GM19395 (cell line): Measurements from ENCODE around the gene RAB6A.
A peak's percentile ranks its signal among the peaks of the same experiment; 100 is the strongest.
"Not testable (repeated sequence)": the region's sequence is repeated elsewhere in the genome, so short reads cannot be mapped to it uniquely, and the experiment has no call there.

ENCODE experiments used
- ATAC-seq: cut with Tn5 transposase; IDR thresholded peaks from one replicate; pipeline ENCODE4 v1.9.1; 2021; ENCODE audit warnings: mild to moderate bottlenecking, moderate library complexity; ENCODE audit not compliant: unreplicated experiment

Gene RAB6A

DNA sequence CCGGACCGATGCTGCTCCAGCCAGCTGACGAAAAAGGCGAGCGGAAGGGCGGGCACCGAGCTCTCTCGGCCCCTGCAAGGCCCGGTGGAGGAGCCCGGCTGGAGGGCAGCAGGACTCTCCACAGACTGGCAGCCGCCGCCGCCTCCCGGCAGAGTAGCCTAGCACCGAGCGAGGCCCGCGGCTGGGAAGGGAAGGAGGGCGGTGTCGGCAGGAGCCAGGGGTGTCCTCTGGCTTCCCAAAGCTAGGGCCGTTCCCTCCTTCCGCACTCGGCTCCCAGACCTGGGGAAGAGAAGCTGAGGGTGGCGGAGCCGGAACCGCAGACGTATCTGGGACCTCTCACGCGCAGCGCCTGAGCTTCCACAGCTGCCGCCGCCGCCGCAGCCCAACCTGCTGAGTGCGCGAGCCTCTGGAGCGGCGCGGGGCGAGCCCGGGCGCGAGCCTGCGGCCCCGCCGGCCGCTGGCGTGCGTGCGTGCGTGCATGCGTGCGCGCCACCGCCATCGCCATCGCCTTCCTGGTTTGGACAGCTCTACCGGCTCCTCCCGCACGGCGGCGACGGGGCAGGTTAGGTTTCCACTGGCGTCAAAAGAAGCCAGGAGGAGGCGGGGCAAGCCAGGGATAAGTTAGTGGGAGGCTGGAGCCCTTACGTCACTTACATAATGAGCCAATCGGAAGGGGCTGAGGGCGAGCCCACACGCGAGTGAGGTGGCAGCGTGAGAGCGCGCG lies at the start of gene RAB6A:
RAB6A (minus strand) TSS at position 396 of the 724 bp plus-strand sequence. CDS start 439 bp downstream, outside the sequence.
- peak; percentile 91 for ATAC-seq

DNA sequence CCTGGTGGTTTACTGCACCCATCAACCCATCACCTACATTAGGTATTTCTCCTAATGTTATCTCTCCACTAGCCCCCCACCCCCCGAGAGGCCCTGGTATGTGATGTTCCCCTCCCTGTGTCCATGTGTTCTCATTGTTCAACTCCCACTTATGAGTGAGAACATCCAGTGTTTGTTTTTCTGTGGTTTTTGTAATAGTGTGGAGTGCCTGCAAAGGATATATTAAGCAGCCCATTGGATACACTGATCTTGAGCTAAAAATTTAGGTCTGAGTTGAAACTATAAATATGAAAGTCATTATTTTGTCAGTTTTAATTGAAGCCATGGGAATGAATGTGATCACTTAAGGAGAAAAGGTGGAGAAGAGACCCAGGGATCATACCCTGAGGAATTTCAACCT lies 49.8 kb upstream of the RAB6A start:
- ATAC-seq = no peak

DNA sequence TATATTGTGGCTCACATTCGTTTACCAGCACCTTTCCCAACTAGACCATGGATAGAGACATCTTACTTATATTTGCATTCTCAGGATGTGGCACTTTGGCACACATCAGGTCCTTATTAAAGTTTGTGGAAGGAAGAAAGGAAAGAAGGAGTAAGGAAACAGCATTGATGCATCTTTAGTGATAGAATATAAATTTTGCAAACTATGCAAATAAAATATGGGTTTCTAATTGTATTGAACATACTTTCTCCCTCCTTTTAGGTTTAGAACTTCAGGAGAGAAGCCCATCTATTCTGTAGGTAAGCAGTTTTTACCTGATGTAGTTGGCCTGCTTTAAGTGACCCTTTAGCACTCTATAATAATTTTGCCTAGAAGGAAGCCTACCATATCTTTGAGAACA lies 47.2 kb upstream of the RAB6A start:
- no peak for ATAC-seq

DNA sequence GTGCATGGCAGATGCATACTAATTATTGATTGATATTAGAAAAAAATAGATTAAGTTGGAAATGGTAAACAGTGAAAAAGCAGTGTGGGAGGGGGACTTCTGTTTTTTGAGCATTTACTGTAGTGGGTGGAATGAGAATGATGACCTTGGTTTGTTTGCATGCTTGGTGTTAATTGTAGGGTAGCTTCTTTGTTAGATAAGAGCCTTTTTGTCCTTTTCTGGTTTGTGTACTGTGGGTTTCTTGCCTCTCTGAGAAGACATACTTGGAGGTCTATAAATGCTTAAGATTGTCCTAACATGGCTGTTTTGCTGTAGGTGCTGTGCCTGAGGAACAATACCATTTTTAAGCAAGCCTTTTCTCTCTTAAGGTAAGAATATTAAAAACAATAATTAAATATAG lies 43.8 kb upstream of the RAB6A start:
- ATAC-seq = no peak

DNA sequence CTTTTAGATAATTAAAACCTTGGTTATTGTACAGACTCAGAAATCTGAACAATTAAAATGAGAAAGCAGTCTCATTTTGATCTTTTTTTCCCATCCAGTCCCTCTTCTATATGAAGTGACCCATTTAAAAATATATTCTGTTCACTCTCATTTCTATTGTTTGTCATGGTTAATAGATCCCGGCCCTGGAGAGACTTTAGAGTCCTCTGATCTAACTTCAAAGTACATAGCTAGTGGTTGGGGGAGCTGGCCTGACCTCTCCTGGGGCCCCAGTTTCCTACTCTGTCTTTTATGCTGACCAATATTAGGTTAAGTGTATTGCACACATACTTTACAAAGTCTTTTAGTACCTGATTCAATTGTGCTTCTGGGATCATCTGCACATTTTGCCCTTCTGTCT lies 40.3 kb upstream of the RAB6A start:
- ATAC-seq = no peak

DNA sequence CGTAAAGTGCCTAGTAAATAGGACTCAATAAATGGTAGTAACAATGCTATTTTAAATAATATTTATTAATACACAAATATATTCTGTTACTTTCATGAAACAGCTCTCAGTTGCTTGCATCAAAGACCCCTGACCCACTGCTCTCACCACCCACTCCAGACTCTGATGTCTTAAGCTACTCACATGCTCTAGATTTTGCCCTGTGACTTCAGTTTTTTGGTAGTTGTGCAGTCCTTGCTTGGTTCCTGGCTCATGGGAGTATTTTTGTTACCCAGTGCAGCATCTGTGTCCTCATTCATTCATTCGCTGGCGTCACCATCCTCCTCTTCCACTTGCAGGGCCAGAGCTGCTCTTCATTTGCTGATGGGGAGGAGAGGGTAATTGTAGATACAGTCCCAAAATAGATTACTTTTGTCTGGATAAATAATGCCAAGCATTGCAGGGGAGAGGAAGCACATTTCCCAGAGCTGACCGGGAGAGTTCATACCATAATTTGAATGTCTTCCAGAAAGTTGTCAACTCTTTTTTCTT lies 39.5 kb upstream of the RAB6A start:
- ATAC-seq = no peak

DNA sequence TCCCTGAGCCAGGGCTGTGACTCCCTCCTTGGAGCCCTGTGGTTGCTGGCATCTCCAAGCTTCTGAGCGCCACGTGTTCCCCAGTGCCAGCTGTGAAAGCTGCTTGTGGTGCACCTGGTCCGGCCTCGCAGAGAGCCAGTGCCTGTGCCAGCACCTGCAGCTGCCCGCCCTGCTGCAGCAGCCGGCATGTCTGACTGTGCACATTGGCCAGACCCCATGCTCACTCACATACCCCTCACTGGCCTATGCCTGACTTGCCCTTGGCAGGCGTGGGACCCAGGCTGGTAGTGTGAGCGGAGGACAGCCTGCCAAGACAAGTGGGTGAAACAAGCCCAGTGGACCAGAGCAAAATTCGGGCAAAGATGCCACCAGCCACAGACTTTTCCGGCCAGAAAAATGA lies 36.6 kb upstream of the RAB6A start:
- ATAC-seq = no peak

DNA sequence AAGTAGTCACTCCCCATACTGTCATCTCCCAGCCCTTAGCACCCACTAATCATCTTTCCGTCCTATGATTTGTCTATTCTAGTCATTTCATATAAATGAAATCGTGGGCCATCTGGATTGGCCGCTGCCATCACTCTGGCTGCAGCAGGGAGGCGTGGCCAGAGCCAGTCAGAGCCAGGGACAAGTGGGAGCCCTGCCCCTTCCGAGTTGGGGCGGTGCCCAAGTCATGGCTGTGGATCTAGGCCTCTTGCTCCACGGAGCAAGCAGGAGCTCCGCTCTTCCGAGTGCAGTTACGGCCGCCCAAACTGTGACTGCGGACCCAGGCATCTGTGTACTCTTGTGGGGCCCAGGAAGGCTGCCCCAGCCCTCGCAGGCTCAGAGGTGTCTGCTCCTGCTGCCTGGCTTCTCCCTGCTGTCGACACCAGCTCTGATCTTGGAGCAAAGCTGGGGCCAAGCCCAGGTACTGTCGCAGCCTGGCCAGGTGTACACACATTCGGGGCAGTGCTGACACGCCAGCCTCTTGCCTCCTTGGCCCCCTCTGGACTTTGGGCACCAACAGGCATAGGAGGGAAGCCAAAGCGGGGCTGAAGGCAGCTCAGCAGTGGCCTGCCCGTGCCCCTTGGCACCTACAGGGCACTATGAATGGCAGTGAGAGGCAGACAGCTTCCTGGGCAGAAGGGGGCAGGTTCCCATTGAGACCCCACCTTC lies 35.2 kb upstream of the RAB6A start:
- ATAC-seq = no peak

DNA sequence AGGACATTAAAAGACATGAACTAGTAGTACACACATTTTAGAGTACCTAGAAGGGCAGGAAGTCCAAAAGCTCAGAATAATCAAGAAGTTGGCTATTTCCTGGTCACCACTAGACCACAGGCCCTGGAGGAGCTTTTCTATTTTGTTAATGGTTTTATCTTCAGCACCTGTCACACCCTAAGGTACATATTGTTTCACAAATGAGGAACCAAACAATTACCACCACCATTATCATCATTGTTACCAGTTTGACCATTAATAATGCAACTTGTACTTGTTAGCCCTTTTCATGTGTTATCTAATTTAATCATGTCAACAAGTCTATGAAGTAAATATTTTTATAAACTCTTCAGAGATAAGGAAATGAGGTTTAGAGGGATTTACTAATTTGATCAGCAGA lies 31.7 kb upstream of the RAB6A start:
- no peak for ATAC-seq

DNA sequence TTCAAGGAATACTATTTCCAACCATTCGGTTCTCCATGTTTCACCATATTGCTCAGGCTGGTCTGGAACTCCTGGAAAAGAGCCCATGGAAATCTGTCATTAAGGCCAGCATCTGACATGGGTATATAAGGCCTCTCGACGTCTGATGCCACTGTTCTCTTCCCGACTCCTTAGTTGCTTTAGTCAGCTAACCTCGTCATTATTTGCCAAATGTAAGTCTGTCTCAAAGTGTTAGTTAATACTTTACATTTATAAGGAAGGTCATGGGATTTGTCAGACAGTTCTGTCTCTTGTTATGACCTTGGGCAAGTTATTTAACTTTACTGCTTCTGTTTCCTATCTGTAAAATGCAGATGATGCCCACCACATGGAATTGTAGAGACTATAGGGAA lies 28.4 kb upstream of the RAB6A start:
- no peak for ATAC-seq

DNA sequence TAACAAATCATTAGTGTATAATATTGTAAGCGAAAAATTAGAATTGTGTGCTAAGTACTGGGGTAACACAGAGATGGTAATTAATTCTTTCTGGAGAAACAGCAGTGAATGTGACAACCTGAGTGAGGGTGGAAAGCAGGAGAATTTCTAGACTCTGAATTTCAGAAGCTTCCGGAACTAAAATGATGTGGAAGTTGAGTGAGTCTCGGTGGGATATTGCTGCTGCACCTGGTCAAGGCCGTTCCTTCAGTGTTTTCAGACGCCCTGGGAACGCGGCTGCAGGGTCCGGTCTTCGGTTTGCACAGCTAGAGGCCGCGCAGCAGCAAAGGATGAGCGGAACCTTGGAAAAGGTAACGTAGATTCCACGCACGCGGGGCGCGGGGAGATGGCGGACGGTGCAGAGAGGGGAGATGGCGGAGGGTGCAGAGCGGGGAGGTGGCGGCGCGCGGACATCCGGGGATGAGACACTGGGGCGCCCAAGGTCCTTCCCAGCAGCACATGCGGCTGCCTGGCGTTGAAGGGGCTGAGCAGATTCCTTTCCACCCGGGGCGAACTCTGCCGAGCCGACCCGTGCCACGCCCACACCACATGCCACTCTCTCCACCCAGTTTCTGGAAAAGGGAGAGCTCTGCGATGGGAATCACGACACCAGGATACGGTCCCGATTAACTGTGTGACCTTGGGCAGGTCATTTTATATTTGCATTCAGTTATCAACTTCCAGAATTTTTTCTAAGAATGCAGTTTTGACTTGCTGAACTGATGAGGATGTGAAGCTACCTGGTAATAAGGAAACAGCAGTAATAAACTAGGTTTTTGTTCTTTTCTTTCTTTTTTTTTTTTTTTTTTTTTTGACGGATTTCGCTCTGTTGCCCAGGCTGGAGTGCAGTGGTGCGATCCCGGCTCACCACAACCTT lies 27.0 kb upstream of the RAB6A start, which contains the start of gene MRPL48:
MRPL48 (plus strand) TSS at position 232 of the 916 bp plus-strand sequence; CDS start at position 330, 98 bp downstream.
- ATAC-seq = peak; percentile 92

DNA sequence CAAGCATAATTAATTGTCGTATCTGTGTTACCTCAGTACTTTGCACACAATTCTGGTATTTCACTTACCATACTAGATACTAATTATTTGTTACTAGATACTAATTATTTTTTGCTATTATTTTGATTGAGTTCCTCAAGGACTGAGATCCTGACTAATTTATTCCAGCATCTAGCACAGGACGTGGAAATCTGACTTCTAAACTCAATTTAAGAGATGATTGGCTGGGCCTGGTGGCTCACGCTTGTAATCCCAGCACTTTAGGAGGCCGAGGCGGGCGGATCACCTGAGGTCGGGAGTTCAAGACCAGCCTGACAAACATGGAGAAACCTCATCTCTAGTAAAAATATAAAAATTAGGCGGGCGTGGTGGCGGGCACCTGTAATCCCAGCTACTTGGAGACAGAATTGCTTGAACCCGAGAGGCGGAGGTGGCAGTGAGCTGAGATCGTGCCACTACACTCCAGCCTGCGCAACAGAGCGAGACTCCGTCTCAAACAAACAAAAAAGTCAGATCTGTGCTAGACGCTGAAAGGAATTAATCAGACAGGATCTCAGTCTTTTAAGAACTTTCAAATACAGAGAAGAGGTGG lies 26.3 kb upstream of the RAB6A start:
- ATAC-seq = no peak

DNA sequence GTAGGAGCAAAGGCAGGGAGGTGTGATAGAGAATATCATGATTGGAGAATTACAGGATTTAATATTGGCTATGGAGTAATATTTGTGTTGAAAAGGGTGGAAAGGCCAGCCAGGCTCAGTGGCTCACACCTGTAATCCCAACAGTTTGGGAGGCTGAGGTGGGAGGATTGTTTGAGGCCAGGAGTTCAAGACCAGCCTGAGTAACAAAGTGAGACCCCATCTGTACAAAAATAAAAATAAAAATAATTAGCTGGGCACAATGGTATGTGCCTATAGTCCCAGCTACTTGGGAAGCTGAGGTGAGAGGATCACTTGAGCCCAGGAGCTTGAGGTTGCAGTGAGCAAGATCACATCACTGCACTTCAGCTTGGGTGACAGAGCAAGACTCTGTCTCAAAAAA lies 24.6 kb upstream of the RAB6A start:
- ATAC-seq = not testable (repeated sequence)

DNA sequence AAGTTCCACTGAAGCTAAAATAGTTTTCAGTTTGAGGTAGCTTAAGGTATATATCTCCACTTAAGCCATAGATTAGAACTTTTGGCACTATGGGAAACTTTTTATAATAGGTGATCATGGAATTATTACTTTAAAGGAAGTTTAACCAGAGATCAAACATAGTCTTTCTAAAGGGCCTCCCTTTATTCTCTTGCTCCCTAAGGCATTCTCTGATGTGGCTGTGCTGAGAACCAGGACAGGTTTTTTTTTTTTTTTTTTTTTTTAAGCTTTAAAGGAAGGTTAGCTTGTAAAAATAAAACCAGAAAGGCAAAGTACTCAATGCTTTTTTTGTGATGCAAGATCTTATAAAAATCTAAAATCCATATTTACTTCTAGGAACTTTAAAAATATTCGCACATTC lies 23.9 kb upstream of the RAB6A start:
- no peak for ATAC-seq

DNA sequence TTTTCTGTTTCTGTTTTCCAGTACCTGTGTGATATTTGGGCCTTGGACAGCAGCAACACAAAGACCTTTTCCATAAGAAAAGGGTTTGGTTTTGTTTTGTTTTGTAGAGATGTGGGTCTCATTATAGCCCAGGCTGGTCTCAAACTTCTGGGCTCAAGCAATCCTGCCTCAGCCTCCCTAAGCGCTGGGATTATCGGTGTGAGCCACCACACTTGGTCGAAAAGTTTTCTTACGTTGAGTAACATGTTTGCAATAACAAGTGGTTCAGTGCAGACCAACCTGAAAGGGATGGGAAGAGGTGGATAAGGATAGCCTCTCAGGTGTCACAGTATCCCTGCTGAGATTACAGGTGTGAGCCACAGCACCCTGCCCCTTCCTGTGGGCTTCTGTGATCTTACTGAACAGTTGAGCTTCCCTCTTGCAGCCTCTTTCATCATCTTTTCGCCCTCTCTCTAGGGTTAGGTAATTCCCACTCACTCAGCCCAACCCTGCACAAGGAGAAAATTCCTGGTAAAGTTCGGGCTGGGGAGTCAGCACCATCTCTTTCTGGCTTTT lies 23.3 kb upstream of the RAB6A start:
- ATAC-seq = no peak

DNA sequence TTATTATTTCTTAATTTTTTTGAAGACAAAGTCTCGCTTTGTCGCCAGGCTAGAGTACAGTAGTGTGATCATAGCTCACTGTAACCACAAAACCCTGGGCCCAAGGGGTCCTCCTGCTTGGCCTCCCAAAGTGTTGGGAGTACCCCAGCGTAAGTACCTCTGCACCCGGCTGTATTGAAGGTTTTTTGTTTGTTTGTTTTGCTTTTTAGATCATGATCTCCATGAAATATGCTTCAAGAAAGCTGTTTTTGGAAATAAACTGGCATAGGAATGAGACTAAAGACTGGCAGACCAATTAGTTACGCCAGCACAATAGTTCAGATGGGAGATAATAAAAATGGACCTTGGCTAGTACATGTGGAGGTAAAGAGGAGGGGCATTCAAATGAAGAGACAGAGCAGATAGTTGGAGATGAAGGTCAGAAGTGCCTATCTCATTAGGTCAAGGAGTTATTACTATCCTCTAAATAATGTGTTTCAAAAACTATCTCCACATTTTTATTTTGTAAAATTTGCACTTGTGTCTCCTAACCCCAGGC lies 22.7 kb upstream of the RAB6A start:
- ATAC-seq = no peak

DNA sequence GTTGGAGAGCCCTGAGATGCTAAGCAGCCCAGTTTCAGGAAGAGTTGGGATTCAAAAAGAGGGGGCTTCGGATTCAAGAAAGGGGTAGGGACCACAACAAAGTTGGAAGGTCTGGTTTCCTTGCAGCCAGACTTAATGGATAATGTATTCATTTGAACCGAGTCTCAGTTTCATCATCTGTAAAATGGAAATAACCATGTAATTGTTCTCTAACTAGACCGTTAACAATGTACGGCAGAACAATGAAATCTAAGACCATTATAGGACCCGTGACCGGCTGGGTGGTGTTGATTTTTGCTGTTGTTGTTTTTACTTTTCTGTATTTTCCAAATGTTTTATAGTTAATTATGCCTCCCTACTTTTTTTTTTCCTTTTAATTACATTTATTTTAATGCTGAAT lies 20.4 kb upstream of the RAB6A start:
- ATAC-seq = no peak

DNA sequence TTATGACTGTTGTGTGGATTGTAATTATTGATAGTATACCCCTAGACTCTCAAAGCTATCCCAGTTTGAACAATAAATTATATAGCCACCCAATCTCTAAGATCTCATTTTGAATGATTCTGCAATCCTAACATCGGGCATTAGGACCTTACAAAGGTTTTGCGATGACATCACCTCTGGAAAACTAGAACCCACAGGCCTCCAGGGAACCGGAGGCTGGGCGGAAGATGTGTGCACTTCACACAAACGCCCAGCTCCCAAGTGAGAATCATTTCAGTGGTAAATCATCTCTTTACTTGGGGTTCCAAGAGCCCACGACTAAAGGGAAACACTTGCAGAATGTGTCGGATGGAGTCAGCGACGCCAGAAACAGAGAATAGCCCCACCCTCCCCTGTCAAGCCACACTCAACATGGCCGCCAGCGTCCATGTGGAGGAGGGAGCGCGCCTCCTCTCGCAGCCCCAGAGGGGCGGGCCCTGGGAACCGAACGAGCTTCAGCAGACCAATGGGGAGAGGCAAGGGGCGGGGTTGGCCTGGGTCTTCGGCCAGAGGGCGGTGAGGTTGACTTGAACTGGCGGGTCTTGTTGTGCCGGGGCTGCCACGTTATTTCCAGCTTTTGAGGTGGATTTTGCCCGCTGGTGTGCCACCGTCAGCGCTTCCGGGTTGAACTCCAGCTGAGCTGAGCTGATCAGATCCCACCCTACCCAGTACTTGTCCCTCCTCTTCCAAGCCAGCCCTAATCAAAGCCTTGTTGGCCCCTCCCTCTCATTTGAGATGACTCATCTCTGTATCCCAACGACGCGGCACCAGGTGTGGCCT lies 18.4 kb upstream of the RAB6A start:
- peak; percentile 97 for ATAC-seq

DNA sequence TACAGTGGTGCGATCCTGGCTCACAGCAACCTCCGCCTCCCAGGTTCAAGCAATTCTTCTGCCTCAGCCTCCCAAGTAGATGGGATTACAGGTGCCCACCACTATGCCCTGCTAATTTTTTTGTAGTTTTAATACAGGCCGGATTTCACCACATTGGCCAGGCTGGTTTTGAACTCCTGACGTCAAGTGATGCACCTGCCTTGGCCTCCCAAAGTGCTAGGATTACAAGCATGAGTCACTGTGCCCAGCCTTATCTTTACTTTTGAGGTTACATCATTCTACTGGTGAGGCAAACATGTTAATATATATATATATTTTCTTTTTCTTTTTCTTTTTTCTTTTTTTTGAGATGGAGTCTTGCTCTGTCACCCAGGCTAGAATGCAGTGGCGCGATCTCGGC lies 9.9 kb upstream of the RAB6A start:
- ATAC-seq = not testable (repeated sequence)
